ENCODE data around the gene CCDC83. TPM values are rescaled to one million over a fixed set of nuclear protein-coding genes. Genes with fewer than 3 reads are reported as not detected.

CCDC83 gene
- total and polyA plus RNA-seq, 2 experiments from 2014 or later = not detected

DNA sequence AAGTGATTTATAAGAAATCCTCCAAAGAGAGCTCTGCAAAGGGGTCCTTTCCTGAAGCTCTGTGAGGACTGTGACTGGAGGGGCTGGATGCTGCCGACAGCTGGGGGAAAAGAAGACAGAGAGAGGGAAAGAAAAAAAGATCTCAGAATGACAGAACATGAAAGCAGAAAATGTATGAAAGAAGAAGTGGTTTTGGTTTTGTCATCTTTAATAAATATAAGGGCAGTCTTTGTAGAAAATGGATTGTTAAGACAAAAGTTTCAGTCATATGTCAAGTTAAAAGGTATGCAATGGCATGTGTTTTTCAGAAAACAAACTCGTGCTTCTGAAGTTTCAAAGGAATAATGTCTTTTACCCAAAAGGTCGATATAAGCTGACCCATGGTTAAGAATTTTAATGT, 105.5 kb downstream of the CCDC83 start:
- H3K27me3 ChIP-seq (ENCODE audit: insufficient read depth) = no peaks in the 10 kb centered on the region
- peaks cover 3% of the 10 kb centered on the region; the same call in 1 of the 2 replicates for H3K36me3 ChIP-seq (ENCODE audit: insufficient read depth)
- H3K36me3 Mint-ChIP-seq (ENCODE audit: low read depth) = peaks cover 17% of the 10 kb centered on the region; the same call in 2 of the 3 replicates
- DNase-seq (ENCODE audit: low spot score) (no peak), ATAC-seq (no peak)
- no peak overlapping the region for H3K4me3 Mint-ChIP-seq
- H2AFZ ChIP-seq = no peak overlapping the region
- no peak overlapping the region for H3K4me2 ChIP-seq
- no peak overlapping the region for H3K4me3 ChIP-seq
- H3F3A ChIP-seq (replicated peaks; ENCODE audit: low read depth) = no peaks in the 10 kb centered on the region
- no peaks in the 10 kb centered on the region; the same call in 1 of the 2 replicates for H4K20me1 ChIP-seq (replicated peaks; ENCODE audit: insufficient read depth)
- TF ChIP-seq EZH2 (IDR thresholded peaks at IDR 0.05; ENCODE audit: low read depth, unreplicated experiment) (no peak), STAT1 (IDR thresholded peaks at IDR 0.05; ENCODE audit: unreplicated experiment) (no peak), JUNB (IDR thresholded peaks at IDR 0.05; ENCODE audit: unreplicated experiment) (no peak), POLR2AphosphoS5 (IDR thresholded peaks at IDR 0.05; ENCODE audit: low read depth) (no peak), ZNF114 (CRISPR knock-in tag; IDR thresholded peaks at IDR 0.05) (no peak), NANOG (IDR thresholded peaks at IDR 0.05; ENCODE audit: borderline replicate concordance) (no peak), ZNF331 (CRISPR knock-in tag; IDR thresholded peaks at IDR 0.05; ENCODE audit: low read depth) (no peak), CREB1 (CRISPR knock-in tag; IDR thresholded peaks at IDR 0.05; ENCODE audit: low read depth) (no peak), EZH2phosphoT487 (IDR thresholded peaks at IDR 0.05; ENCODE audit: unreplicated experiment) (no peak)
- TF ChIP-seq, protein P1, sequence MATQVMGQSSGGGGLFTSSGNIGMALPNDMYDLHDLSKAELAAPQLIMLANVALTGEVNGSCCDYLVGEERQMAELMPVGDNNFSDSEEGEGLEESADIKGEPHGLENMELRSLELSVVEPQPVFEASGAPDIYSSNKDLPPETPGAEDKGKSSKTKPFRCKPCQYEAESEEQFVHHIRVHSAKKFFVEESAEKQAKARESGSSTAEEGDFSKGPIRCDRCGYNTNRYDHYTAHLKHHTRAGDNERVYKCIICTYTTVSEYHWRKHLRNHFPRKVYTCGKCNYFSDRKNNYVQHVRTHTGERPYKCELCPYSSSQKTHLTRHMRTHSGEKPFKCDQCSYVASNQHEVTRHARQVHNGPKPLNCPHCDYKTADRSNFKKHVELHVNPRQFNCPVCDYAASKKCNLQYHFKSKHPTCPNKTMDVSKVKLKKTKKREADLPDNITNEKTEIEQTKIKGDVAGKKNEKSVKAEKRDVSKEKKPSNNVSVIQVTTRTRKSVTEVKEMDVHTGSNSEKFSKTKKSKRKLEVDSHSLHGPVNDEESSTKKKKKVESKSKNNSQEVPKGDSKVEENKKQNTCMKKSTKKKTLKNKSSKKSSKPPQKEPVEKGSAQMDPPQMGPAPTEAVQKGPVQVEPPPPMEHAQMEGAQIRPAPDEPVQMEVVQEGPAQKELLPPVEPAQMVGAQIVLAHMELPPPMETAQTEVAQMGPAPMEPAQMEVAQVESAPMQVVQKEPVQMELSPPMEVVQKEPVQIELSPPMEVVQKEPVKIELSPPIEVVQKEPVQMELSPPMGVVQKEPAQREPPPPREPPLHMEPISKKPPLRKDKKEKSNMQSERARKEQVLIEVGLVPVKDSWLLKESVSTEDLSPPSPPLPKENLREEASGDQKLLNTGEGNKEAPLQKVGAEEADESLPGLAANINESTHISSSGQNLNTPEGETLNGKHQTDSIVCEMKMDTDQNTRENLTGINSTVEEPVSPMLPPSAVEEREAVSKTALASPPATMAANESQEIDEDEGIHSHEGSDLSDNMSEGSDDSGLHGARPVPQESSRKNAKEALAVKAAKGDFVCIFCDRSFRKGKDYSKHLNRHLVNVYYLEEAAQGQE (IDR thresholded peaks at IDR 0.05; ENCODE audit: unreplicated experiment) = no peak
- TF ChIP-seq, protein P2, sequence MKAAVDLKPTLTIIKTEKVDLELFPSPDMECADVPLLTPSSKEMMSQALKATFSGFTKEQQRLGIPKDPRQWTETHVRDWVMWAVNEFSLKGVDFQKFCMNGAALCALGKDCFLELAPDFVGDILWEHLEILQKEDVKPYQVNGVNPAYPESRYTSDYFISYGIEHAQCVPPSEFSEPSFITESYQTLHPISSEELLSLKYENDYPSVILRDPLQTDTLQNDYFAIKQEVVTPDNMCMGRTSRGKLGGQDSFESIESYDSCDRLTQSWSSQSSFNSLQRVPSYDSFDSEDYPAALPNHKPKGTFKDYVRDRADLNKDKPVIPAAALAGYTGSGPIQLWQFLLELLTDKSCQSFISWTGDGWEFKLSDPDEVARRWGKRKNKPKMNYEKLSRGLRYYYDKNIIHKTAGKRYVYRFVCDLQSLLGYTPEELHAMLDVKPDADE (IDR thresholded peaks at IDR 0.05) = no peak
- TF ChIP-seq, protein P3, sequence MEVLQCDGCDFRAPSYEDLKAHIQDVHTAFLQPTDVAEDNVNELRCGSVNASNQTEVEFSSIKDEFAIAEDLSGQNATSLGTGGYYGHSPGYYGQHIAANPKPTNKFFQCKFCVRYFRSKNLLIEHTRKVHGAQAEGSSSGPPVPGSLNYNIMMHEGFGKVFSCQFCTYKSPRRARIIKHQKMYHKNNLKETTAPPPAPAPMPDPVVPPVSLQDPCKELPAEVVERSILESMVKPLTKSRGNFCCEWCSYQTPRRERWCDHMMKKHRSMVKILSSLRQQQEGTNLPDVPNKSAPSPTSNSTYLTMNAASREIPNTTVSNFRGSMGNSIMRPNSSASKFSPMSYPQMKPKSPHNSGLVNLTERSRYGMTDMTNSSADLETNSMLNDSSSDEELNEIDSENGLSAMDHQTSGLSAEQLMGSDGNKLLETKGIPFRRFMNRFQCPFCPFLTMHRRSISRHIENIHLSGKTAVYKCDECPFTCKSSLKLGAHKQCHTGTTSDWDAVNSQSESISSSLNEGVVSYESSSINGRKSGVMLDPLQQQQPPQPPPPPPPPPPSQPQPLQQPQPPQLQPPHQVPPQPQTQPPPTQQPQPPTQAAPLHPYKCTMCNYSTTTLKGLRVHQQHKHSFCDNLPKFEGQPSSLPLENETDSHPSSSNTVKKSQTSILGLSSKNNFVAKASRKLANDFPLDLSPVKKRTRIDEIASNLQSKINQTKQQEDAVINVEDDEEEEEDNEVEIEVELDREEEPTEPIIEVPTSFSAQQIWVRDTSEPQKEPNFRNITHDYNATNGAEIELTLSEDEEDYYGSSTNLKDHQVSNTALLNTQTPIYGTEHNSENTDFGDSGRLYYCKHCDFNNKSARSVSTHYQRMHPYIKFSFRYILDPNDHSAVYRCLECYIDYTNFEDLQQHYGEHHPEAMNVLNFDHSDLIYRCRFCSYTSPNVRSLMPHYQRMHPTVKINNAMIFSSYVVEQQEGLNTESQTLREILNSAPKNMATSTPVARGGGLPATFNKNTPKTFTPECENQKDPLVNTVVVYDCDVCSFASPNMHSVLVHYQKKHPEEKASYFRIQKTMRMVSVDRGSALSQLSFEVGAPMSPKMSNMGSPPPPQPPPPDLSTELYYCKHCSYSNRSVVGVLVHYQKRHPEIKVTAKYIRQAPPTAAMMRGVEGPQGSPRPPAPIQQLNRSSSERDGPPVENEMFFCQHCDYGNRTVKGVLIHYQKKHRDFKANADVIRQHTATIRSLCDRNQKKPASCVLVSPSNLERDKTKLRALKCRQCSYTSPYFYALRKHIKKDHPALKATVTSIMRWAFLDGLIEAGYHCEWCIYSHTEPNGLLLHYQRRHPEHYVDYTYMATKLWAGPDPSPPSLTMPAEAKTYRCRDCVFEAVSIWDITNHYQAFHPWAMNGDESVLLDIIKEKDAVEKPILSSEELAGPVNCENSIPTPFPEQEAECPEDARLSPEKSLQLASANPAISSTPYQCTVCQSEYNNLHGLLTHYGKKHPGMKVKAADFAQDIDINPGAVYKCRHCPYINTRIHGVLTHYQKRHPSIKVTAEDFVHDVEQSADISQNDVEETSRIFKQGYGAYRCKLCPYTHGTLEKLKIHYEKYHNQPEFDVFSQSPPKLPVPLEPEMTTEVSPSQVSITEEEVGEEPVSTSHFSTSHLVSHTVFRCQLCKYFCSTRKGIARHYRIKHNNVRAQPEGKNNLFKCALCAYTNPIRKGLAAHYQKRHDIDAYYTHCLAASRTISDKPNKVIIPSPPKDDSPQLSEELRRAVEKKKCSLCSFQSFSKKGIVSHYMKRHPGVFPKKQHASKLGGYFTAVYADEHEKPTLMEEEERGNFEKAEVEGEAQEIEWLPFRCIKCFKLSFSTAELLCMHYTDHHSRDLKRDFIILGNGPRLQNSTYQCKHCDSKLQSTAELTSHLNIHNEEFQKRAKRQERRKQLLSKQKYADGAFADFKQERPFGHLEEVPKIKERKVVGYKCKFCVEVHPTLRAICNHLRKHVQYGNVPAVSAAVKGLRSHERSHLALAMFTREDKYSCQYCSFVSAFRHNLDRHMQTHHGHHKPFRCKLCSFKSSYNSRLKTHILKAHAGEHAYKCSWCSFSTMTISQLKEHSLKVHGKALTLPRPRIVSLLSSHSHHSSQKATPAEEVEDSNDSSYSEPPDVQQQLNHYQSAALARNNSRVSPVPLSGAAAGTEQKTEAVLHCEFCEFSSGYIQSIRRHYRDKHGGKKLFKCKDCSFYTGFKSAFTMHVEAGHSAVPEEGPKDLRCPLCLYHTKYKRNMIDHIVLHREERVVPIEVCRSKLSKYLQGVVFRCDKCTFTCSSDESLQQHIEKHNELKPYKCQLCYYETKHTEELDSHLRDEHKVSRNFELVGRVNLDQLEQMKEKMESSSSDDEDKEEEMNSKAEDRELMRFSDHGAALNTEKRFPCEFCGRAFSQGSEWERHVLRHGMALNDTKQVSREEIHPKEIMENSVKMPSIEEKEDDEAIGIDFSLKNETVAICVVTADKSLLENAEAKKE (CRISPR knock-in tag; IDR thresholded peaks at IDR 0.05) = no peak
- TF ChIP-seq, protein P4, sequence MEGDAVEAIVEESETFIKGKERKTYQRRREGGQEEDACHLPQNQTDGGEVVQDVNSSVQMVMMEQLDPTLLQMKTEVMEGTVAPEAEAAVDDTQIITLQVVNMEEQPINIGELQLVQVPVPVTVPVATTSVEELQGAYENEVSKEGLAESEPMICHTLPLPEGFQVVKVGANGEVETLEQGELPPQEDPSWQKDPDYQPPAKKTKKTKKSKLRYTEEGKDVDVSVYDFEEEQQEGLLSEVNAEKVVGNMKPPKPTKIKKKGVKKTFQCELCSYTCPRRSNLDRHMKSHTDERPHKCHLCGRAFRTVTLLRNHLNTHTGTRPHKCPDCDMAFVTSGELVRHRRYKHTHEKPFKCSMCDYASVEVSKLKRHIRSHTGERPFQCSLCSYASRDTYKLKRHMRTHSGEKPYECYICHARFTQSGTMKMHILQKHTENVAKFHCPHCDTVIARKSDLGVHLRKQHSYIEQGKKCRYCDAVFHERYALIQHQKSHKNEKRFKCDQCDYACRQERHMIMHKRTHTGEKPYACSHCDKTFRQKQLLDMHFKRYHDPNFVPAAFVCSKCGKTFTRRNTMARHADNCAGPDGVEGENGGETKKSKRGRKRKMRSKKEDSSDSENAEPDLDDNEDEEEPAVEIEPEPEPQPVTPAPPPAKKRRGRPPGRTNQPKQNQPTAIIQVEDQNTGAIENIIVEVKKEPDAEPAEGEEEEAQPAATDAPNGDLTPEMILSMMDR (conservative IDR thresholded peaks at IDR 0.05; ENCODE audit: low read depth in 2 of 2) = no peak
- H3K27ac Mint-ChIP-seq = peak overlapping the region; percentile 9; the same call in 1 of the 2 replicates
- peaks cover 2% of the 10 kb centered on the region for H3K27me3 Mint-ChIP-seq (ENCODE audit: insufficient read depth, low read depth, poor library complexity)
- H3K9me3 Mint-ChIP-seq = no peaks in the 10 kb centered on the region
- H3K79me2 ChIP-seq (replicated peaks; ENCODE audit: insufficient read depth) = no peaks in the 10 kb centered on the region
- peaks cover 2% of the 10 kb centered on the region; the same call in 1 of the 3 replicates for H3K4me1 Mint-ChIP-seq
- H3K27ac ChIP-seq (ENCODE audit: low read depth) = no peak overlapping the region
- H3K4me1 ChIP-seq (ENCODE audit: insufficient read depth) = no peaks in the 10 kb centered on the region
- H3K9me2 ChIP-seq (ENCODE audit: insufficient read depth) = no peaks in the 10 kb centered on the region
